H1 (cell line): ENCODE measurements around the gene KIZ. TPM values are rescaled to one million over a fixed set of nuclear protein-coding genes. Genes with fewer than 3 reads are reported as not detected.
A peak's percentile ranks its signal among the peaks of the same experiment; 100 is the strongest.

Experiments used
- CTCF ChIA-PET: fragments of 300-600 bp; sonication (Branson Sonifier 250); formaldehyde crosslinking; loops from one replicate; lab custom pipeline; 2021; ENCODE audit not compliant: partially characterized antibody; lab: Charles Lee
- POLR2A ChIA-PET: fragments of 300-600 bp; sonication (Branson Sonifier 250); formaldehyde crosslinking; loops from one replicate; lab custom pipeline; 2021; ENCODE audit warnings: inconsistent platforms; ENCODE audit not compliant: partially characterized antibody; lab: Charles Lee
- DNase-seq, 2 experiments: peaks; one replicate each; pipeline versions ENCODE4 v3.0.0 to v3.0.0-alpha.2; 2010 to 2022; ENCODE audit warnings: low spot score in 2 of 2, low read depth in 1 of 2, mixed read lengths in 1 of 2
- FAIRE-seq: peaks from 2 replicates; lab custom pipeline; 2011; peaks lifted over from hg19 to GRCh38; lab: Jason Lieb, UNC
- H2AFZ ChIP-seq: 2 replicates; pipeline ENCODE4 v1.8.1; 2012; ENCODE audit warnings: low read length, inconsistent platforms
- H2AK5ac ChIP-seq: 2 replicates; pipeline ENCODE4 v1.6.1; 2013; ENCODE audit warnings: low read depth, low read length
- H2BK120ac ChIP-seq: replicated peaks from 2 replicates; pipeline ENCODE3; 2013; ENCODE audit warnings: low read depth, low read length, inconsistent platforms
- H2BK12ac ChIP-seq: 2 replicates; pipeline ENCODE4 v1.6.1; 2013; ENCODE audit warnings: low read depth, low read length
- H2BK15ac ChIP-seq: 2 replicates; pipeline ENCODE4 v1.6.1; 2013; ENCODE audit warnings: low read length
- H2BK20ac ChIP-seq: 2 replicates; pipeline ENCODE4 v1.6.1; 2013; ENCODE audit warnings: low read length
- H2BK5ac ChIP-seq: 2 replicates; pipeline ENCODE4 v1.6.1; 2013; ENCODE audit warnings: low read depth, low read length
- H3K14ac ChIP-seq: 2 replicates; pipeline ENCODE4 v1.6.1; 2013; ENCODE audit warnings: inconsistent platforms; ENCODE audit not compliant: insufficient read length
- H3K18ac ChIP-seq: 2 replicates; pipeline ENCODE4 v1.6.1; 2013; ENCODE audit warnings: low read length; ENCODE audit errors: extremely low read depth
- H3K23ac ChIP-seq: 2 replicates; pipeline ENCODE4 v1.6.1; 2013; ENCODE audit warnings: inconsistent platforms; ENCODE audit not compliant: insufficient read length
- H3K23me2 ChIP-seq: 2 replicates; pipeline ENCODE4 v1.6.1; 2013; ENCODE audit warnings: low read depth, low read length
- H3K27ac ChIP-seq: 2 replicates; pipeline ENCODE4 v1.6.1; 2011; ENCODE audit warnings: low read depth, low read length, inconsistent platforms
- H3K27me3 ChIP-seq, 4 experiments: replicated peaks in 1 of 4; 1 replicate in 1 of 4; 2 replicates in 3 of 4; pipeline versions ENCODE4 v1.6.1 to v1.8.1; 2011 to 2013; ENCODE audit warnings: low read length in 3 of 4, mild to moderate bottlenecking in 3 of 4, inconsistent platforms in 2 of 4, mixed read lengths in 2 of 4, moderate library complexity in 1 of 4; ENCODE audit not compliant: control insufficient read depth in 3 of 4, insufficient read depth in 3 of 4; ENCODE audit errors: extremely low read depth in 1 of 4
- H3K36me3 ChIP-seq, 4 experiments: 2 replicates each; pipeline versions ENCODE4 v1.6.1 to v1.8.1; 2011 to 2013; ENCODE audit warnings: mild to moderate bottlenecking in 4 of 4, low read length in 3 of 4, moderate library complexity in 2 of 4, control low read depth in 1 of 4, inconsistent platforms in 1 of 4; ENCODE audit not compliant: insufficient read depth in 4 of 4, control insufficient read depth in 2 of 4
- H3K4ac ChIP-seq: replicated peaks from 2 replicates; pipeline ENCODE3; 2013; ENCODE audit warnings: low read length, low read depth, mixed read lengths, inconsistent platforms; ENCODE audit not compliant: insufficient read length
- H3K4me1 ChIP-seq, 4 experiments: replicated peaks in 1 of 4; 1 replicate in 1 of 4; 2 replicates in 3 of 4; pipeline versions ENCODE4 v1.6.1 to v1.8.1; 2011 to 2013; ENCODE audit warnings: low read length in 3 of 4, inconsistent platforms in 2 of 4, mixed read lengths in 1 of 4; ENCODE audit not compliant: insufficient read depth in 4 of 4, control insufficient read depth in 3 of 4
- H3K4me2 ChIP-seq, 2 experiments: 2 replicates each; pipeline versions ENCODE4 v1.6.1 to v1.8.1; 2011 to 2013; ENCODE audit warnings: low read depth in 2 of 2, low read length in 2 of 2, control low read depth in 1 of 2, inconsistent platforms in 1 of 2, mild to moderate bottlenecking in 1 of 2; ENCODE audit not compliant: insufficient read depth in 1 of 2
- H3K4me3 ChIP-seq, 4 experiments: fragments of 200-600, 300-600 bp in 1 of 4; sonication (generic), shearing (Covaris generic), sonication (Bioruptor Twin) in 1 of 4; 2 replicates each; pipeline versions ENCODE4 v1.5.1 to v1.8.1; 2011 to 2016; ENCODE audit warnings: low read length in 4 of 4, low read depth in 3 of 4, control low read depth in 2 of 4, inconsistent platforms in 2 of 4, mild to moderate bottlenecking in 2 of 4, mixed read lengths in 1 of 4, moderate library complexity in 1 of 4; ENCODE audit not compliant: insufficient read depth in 2 of 4; ENCODE audit errors: extremely low read depth in 1 of 4
- H3K56ac ChIP-seq: replicated peaks from 2 replicates; pipeline ENCODE3; 2013; ENCODE audit warnings: low read depth, mild to moderate bottlenecking, mixed read lengths, low read length, inconsistent platforms; ENCODE audit not compliant: insufficient read length
- H3K79me1 ChIP-seq: 2 replicates; pipeline ENCODE4 v1.6.1; 2013; ENCODE audit warnings: low read depth, low read length, control low read depth
- H3K79me2 ChIP-seq, 2 experiments: 2 replicates each; pipeline versions ENCODE4 v1.6.1 to v1.8.1; 2012 to 2013; ENCODE audit warnings: low read length in 2 of 2, mild to moderate bottlenecking in 2 of 2, inconsistent platforms in 1 of 2; ENCODE audit not compliant: insufficient read depth in 2 of 2, control insufficient read depth in 1 of 2
- H3K9ac ChIP-seq, 4 experiments: replicated peaks in 1 of 4; 1 replicate in 1 of 4; 2 replicates in 3 of 4; pipeline versions ENCODE4 v1.6.1 to v1.8.1; 2011 to 2013; ENCODE audit warnings: low read depth in 3 of 4, low read length in 3 of 4, control low read depth in 2 of 4, mild to moderate bottlenecking in 2 of 4, moderate library complexity in 2 of 4, inconsistent platforms in 1 of 4; ENCODE audit errors: extremely low read depth in 1 of 4
- H3K9me3 ChIP-seq, 2 experiments: 2 replicates each; pipeline versions ENCODE4 v1.6.1 to v1.8.1; 2012 to 2013; ENCODE audit warnings: mild to moderate bottlenecking in 2 of 2, moderate library complexity in 2 of 2, control low read depth in 1 of 2, inconsistent platforms in 1 of 2, low read depth in 1 of 2, low read length in 1 of 2, mixed read lengths in 1 of 2; ENCODE audit not compliant: insufficient read depth in 2 of 2
- H4K20me1 ChIP-seq, 2 experiments: replicated peaks in 1 of 2; 2 replicates each; pipeline versions ENCODE3 to v1.8.1; 2011 to 2013; ENCODE audit warnings: inconsistent platforms in 2 of 2, low read length in 2 of 2, mild to moderate bottlenecking in 1 of 2; ENCODE audit not compliant: insufficient read depth in 2 of 2, control insufficient read depth in 1 of 2
- H4K5ac ChIP-seq: 2 replicates; pipeline ENCODE4 v1.6.1; 2013; ENCODE audit warnings: low read length, low read depth, mixed read lengths, inconsistent platforms; ENCODE audit not compliant: insufficient read length
- H4K8ac ChIP-seq: 2 replicates; pipeline ENCODE4 v1.8.0; 2013; ENCODE audit warnings: mild to moderate bottlenecking, moderate library complexity, low read length, inconsistent platforms; ENCODE audit not compliant: insufficient read depth; ENCODE audit errors: extremely low read depth
- H4K91ac ChIP-seq: replicated peaks from 2 replicates; pipeline ENCODE3; 2013; ENCODE audit warnings: low read length, mixed read lengths, inconsistent platforms; ENCODE audit not compliant: insufficient read length
- JUND ChIP-seq: IDR thresholded peaks from 2 replicates; pipeline ENCODE4 v1.6.1; 2011; ENCODE audit warnings: mild to moderate bottlenecking, improper control_type of control experiment, low read length
- WGBS, 2 experiments: shearing (Covaris generic) in 1 of 2; methylation state at CpG; one replicate each; pipeline versions ENCODE4 v1.1.6 to v1.1.7; 2013 to 2015; ENCODE audit warnings: low lambda C conversion rate in 2 of 2, mixed read lengths in 2 of 2, inconsistent platforms in 1 of 2, low coverage in 1 of 2, missing lambda C conversion rate in 1 of 2; ENCODE audit not compliant: insufficient replicate concordance in 2 of 2, insufficient coverage in 1 of 2, insufficient read length in 1 of 2; ENCODE audit errors: extremely low coverage in 1 of 2, missing lambda C conversion rate in 1 of 2; 5-methylcytosine and 5-hydroxymethylcytosine counted together
- polyA plus RNA-seq, 7 experiments: library from polyadenylated mRNA; depleted of rRNA in 3 of 7; stranded (reverse) in 5 of 7; unstranded in 2 of 7; fragments of >200 nt in 5 of 7; fragments of 200-250 nt in 2 of 7; gene quantifications; 1 replicate in 5 of 7; 2 replicates in 1 of 7; 4 replicates in 1 of 7; pipeline versions ENCODE4 v1.2.1 to v1.2.3, GENCODE V29; 2011 to 2013; ENCODE audit warnings: missing spikeins in 2 of 7, mixed read lengths in 2 of 7
- total RNA-seq: library from RNA; stranded (reverse); fragmentation: NEBNext Ultra II Directional; extraction: Animal tissue kit (Norgen Biotek cat#: 25700); gene quantifications from 2 replicates; pipeline ENCODE4 v1.2.1, GENCODE V29; 2021

The KIZ gene
- total and polyA plus RNA-seq, 2 of the 8 experiments (the other 6 are each of a cell fraction or from before 2014, with no cell fraction given): 13.0 to 51.7 TPM

DNA sequence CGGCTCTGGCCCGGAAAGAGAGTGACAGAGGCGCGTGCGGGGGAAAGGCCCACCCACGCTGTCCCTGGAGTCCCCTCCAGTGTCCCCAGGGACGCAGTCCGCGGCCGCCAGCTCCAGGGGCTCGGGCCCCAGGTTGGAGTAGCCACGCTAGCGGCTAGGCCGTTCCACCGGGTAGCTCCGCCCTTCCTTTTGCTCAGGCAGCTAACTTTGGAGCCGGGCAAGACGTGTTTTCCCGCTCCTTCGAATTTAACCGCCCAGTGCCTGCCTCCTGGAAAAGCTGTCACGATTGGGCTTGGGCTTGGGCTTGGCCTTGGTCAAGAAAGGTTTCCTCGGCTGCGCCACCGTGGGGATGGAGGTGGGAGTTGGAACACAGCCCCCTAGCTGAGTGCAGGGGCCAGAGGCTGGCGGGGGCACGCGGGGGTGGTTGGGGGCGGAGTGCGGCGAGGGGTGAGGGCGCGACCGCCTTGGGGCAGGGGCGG is 24.4 kb upstream of the KIZ start:
- H3K27ac ChIP-seq: no peak overlapping the region
- H3K23me2 ChIP-seq: peaks cover 32% of the 10 kb centered on the region
- H3K79me1 ChIP-seq: no peaks in the 10 kb centered on the region
- peak overlapping the region; percentile 78 for H3K18ac ChIP-seq
- peak overlapping the region; percentile 80; the same call in 1 of the 2 replicates for H2BK12ac ChIP-seq
- H3K4me3 ChIP-seq: peak overlapping the region; percentile 44 to 78 (median 64)
- H2BK20ac ChIP-seq: peak overlapping the region; percentile 72; the same call in 1 of the 2 replicates
- WGBS, 2 experiments: 0% methylated on average over 25 of the region's 35 CpGs; no CpG with 5 or more reads in 1 of the 2 experiments
- H3K14ac ChIP-seq: no peak overlapping the region
- H3K27me3 ChIP-seq: peaks cover 31 to 99% (median 88%) of the 10 kb centered on the region in 4 experiments
- H3K79me2 ChIP-seq: no peaks in the 10 kb centered on the region
- peak overlapping the region; percentile 97 to 98 for H3K4me2 ChIP-seq
- no peak overlapping the region for H3K23ac ChIP-seq
- H3K9ac ChIP-seq: peak overlapping the region in 2 of 4 experiments; percentile 35 to 57; a peak in 4 of 7 replicates
- H4K8ac ChIP-seq: peak overlapping the region; percentile 78
- H2BK120ac ChIP-seq: no peak overlapping the region
- H3K56ac ChIP-seq: no peak overlapping the region
- H2AK5ac ChIP-seq: no peak overlapping the region; the same call in 1 of the 2 replicates
- no peak overlapping the region for H4K91ac ChIP-seq
- peaks cover 10 to 28% (median 17%) of the 10 kb centered on the region in 4 experiments for H3K4me1 ChIP-seq
- no peak for FAIRE-seq
- H3K36me3 ChIP-seq: no peaks in the 10 kb centered on the region
- DNase-seq: no peak
- CTCF ChIA-PET: interaction anchor here (0.7 to 3.5 kb wide), 21 partner anchors 11 to 428 kb away, joined by 3 to 23 read pairs (median 5); partner anchors contain the start of gene KIZ
- peak overlapping the region; percentile 71; the same call in 1 of the 2 replicates for H2BK5ac ChIP-seq
- no peak overlapping the region for H2BK15ac ChIP-seq
- no peak overlapping the region for H3K4ac ChIP-seq
- no peak overlapping the region for H4K5ac ChIP-seq
- H4K20me1 ChIP-seq: peaks cover 0 to 5% of the 10 kb centered on the region in 2 experiments
- POLR2A ChIA-PET: interaction anchor here (0.7 to 4.0 kb wide), 30 partner anchors 11 to 415 kb away, joined by 3 to 20 read pairs (median 4); partner anchors contain the start of genes KIZ and XRN2
- no peaks in the 10 kb centered on the region for H3K9me3 ChIP-seq
- H2AFZ ChIP-seq: peak overlapping the region; percentile 13; the same call in 1 of the 2 replicates
- no peak for TF ChIP-seq JUND
